SJCRH30 (cell line): Measurements from ENCODE around the gene TNS4. TPM values are rescaled to one million over a fixed set of nuclear protein-coding genes. Genes with fewer than 3 reads are reported as not detected.

Source experiments
- DNase-seq, 2 experiments: peaks; one replicate each; pipeline ENCODE4 v3.0.0-alpha.2; 2015 to 2020
- H3K27ac ChIP-seq: fragments of 250-450 bp; sonication (Bioruptor Pico); 2 replicates; pipeline ENCODE4 v1.5.1; 2020; ENCODE audit warnings: mild to moderate bottlenecking, moderate library complexity
- H3K27me3 ChIP-seq: fragments of 250-450 bp; sonication (Bioruptor Pico); 2 replicates; pipeline ENCODE4 v1.5.1; 2020; ENCODE audit warnings: mild to moderate bottlenecking, moderate library complexity
- H3K36me3 ChIP-seq: fragments of 250-450 bp; sonication (Bioruptor Pico); 2 replicates; pipeline ENCODE4 v1.5.1; 2020; ENCODE audit warnings: mild to moderate bottlenecking, moderate library complexity
- H3K4me1 ChIP-seq: fragments of 250-450 bp; sonication (Bioruptor Pico); 2 replicates; pipeline ENCODE4 v1.5.1; 2020; ENCODE audit warnings: mild to moderate bottlenecking, moderate library complexity
- H3K4me3 ChIP-seq: fragments of 250-450 bp; sonication (Bioruptor Pico); 2 replicates; pipeline ENCODE4 v1.5.1; 2020; ENCODE audit warnings: mild to moderate bottlenecking, moderate library complexity
- H3K9me3 ChIP-seq: fragments of 250-450 bp; sonication (Bioruptor Pico); replicated peaks from 2 replicates; pipeline ENCODE4 v1.5.1; 2020; ENCODE audit warnings: mild to moderate bottlenecking, moderate library complexity
- total RNA-seq: library from RNA; depleted of rRNA; stranded (reverse); fragments of >200 nt; shearing (Covaris generic); gene quantifications from 2 replicates; pipeline ENCODE4 v1.2.3, GENCODE V29; 2014

Gene TNS4
- total RNA-seq, 1 experiment from 2014 or later, result not detected

- no peak for DNase-seq
- Histone ChIP-seq H3K4me3 (no peak overlapping the region), H3K4me1 (peaks cover 17% of the 10 kb centered on the region; the same call in 1 of the 2 replicates), H3K9me3 (no peaks in the 10 kb centered on the region), H3K27ac (no peak overlapping the region), H3K36me3 (no peaks in the 10 kb centered on the region), H3K27me3 (no peaks in the 10 kb centered on the region)
Observed at GRCh38 chr17:40445751-40446468, 55.5 kb downstream of the TNS4 start.

GRCh38 chr17:40443988-40444899 is 57.2 kb downstream of the TNS4 start:
- Histone ChIP-seq H3K4me3 (peak overlapping the region; percentile 49), H3K4me1 (peaks cover 17% of the 10 kb centered on the region; the same call in 1 of the 2 replicates), H3K27me3 (no peaks in the 10 kb centered on the region), H3K36me3 (no peaks in the 10 kb centered on the region), H3K27ac (no peak overlapping the region), H3K9me3 (no peaks in the 10 kb centered on the region)
- no peak for DNase-seq

- no peaks in the 10 kb centered on the region for H3K27me3 ChIP-seq
- DNase-seq, result peak; percentile 55 to 56
- H3K4me1 ChIP-seq, result peaks cover 9% of the 10 kb centered on the region; the same call in 1 of the 2 replicates
- H3K36me3 ChIP-seq, result no peaks in the 10 kb centered on the region
- no peak within 1 kb of the TSS for H3K27ac ChIP-seq
- H3K4me3 ChIP-seq, result peak within 1 kb of the TSS; percentile 49
- H3K9me3 ChIP-seq, result no peaks in the 10 kb centered on the region
Observed at GRCh38 chr17:40443196-40443987, 58.0 kb downstream of the TNS4 start, which contains the start of gene IGFBP4. IGFBP4 (plus strand) TSS chr17:40443450; CDS start chr17:40443736, 286 bp downstream.

- Histone ChIP-seq H3K36me3 (no peaks in the 10 kb centered on the region), H3K4me1 (peaks cover 5% of the 10 kb centered on the region; the same call in 1 of the 2 replicates), H3K27ac (no peak overlapping the region), H3K27me3 (no peaks in the 10 kb centered on the region), H3K4me3 (peak overlapping the region; percentile 49), H3K9me3 (no peaks in the 10 kb centered on the region)
- no peak for DNase-seq
Observed at GRCh38 chr17:40442392-40443195, 58.8 kb downstream of the TNS4 start.

- no peaks in the 10 kb centered on the region for H3K9me3 ChIP-seq
- H3K4me3 ChIP-seq, result no peak overlapping the region
- no peak overlapping the region for H3K27ac ChIP-seq
- H3K36me3 ChIP-seq, result no peaks in the 10 kb centered on the region
- DNase-seq, result no peak
- H3K27me3 ChIP-seq, result no peaks in the 10 kb centered on the region
- H3K4me1 ChIP-seq, result peaks cover 3% of the 10 kb centered on the region; the same call in 1 of the 2 replicates
Observed at GRCh38 chr17:40440166-40440565, 61.3 kb downstream of the TNS4 start.

GRCh38 chr17:40437095-40437732 is 64.2 kb downstream of the TNS4 start:
- no peaks in the 10 kb centered on the region for H3K27me3 ChIP-seq
- H3K27ac ChIP-seq, result no peak overlapping the region
- no peaks in the 10 kb centered on the region for H3K9me3 ChIP-seq
- no peaks in the 10 kb centered on the region for H3K4me1 ChIP-seq
- DNase-seq, result no peak
- no peaks in the 10 kb centered on the region for H3K36me3 ChIP-seq
- no peak overlapping the region for H3K4me3 ChIP-seq

GRCh38 chr17:40436636-40437035 is 64.8 kb downstream of the TNS4 start:
- DNase-seq, result no peak
- no peaks in the 10 kb centered on the region for H3K27me3 ChIP-seq
- H3K9me3 ChIP-seq, result no peaks in the 10 kb centered on the region
- H3K4me3 ChIP-seq, result no peak overlapping the region
- no peaks in the 10 kb centered on the region for H3K36me3 ChIP-seq
- H3K4me1 ChIP-seq, result no peaks in the 10 kb centered on the region
- H3K27ac ChIP-seq, result no peak overlapping the region

GRCh38 chr17:40433551-40434415 is 67.6 kb downstream of the TNS4 start:
- no peaks in the 10 kb centered on the region for H3K36me3 ChIP-seq
- H3K27ac ChIP-seq, result no peak overlapping the region
- H3K4me3 ChIP-seq, result no peak overlapping the region
- no peaks in the 10 kb centered on the region for H3K27me3 ChIP-seq
- H3K9me3 ChIP-seq, result no peaks in the 10 kb centered on the region
- no peaks in the 10 kb centered on the region for H3K4me1 ChIP-seq
- DNase-seq, result peak in 1 of 2 experiments; percentile 40

- no peaks in the 10 kb centered on the region for H3K36me3 ChIP-seq
- H3K27ac ChIP-seq, result no peak overlapping the region
- DNase-seq, result no peak
Observed at GRCh38 chr17:40432864-40433528, 68.4 kb downstream of the TNS4 start.

GRCh38 chr17:40431231-40431602 is 70.2 kb downstream of the TNS4 start:
- Histone ChIP-seq H3K4me3 (no peak overlapping the region), H3K27me3 (no peaks in the 10 kb centered on the region), H3K27ac (no peak overlapping the region), H3K9me3 (no peaks in the 10 kb centered on the region), H3K4me1 (no peaks in the 10 kb centered on the region), H3K36me3 (no peaks in the 10 kb centered on the region)
- DNase-seq, result no peak

More at GRCh38 chr17:40432864-40433528, 68.4 kb downstream of the TNS4 start:
- Histone ChIP-seq H3K4me1 (no peaks in the 10 kb centered on the region), H3K27me3 (no peaks in the 10 kb centered on the region), H3K4me3 (no peak overlapping the region), H3K9me3 (no peaks in the 10 kb centered on the region)

GRCh38 chr17:40430272-40431230 is 70.9 kb downstream of the TNS4 start:
- no peak for DNase-seq
- Histone ChIP-seq H3K4me3 (no peak overlapping the region), H3K4me1 (no peaks in the 10 kb centered on the region), H3K36me3 (no peaks in the 10 kb centered on the region), H3K9me3 (no peaks in the 10 kb centered on the region), H3K27ac (no peak overlapping the region), H3K27me3 (no peaks in the 10 kb centered on the region)
